Occipital lobe (tissue), 2 donors: Measurements from ENCODE around the gene GLCCI1. TPM values are rescaled to one million over a fixed set of nuclear protein-coding genes. Genes with fewer than 3 reads are reported as not detected.
"Not testable (repeated sequence)": the region's sequence is repeated elsewhere in the genome, so short reads cannot be mapped to it uniquely, and the experiment has no call there.

Experiments
- DNase-seq: peaks from one replicate; lab custom pipeline; 2025; lab: John Stamatoyannopoulos, UW
- total RNA-seq: library from RNA; depleted of rRNA; stranded (reverse); fragments of >200 nt; gene quantifications from one replicate; pipeline ENCODE4 v1.2.3, GENCODE V29; 2014

GLCCI1 gene
- total RNA-seq, 1 donor from 2014 or later = 32.6 TPM

GRCh38 chr7:7989616-7990440 is 21.2 kb downstream of the GLCCI1 start:
- DNase-seq = no peak

DNA sequence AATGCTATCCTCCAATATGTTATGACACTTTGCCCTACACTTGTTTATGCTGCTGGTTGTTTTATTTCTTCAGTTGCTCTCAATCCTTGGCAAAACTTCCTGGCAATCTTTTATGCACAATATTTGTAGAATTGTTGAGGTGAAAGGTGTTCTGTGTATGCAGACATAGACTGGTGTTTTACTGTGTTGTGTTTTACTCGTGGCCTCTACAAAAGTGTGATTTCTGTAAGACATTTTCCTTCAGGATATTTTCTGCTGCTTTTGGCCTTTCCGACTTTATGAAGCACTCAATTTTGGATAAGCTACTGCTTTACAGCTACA is 21.8 kb downstream of the GLCCI1 start:
- DNase-seq = no peak

GRCh38 chr7:7992506-7992905 is 23.9 kb downstream of the GLCCI1 start:
- DNase-seq = no peak

DNA sequence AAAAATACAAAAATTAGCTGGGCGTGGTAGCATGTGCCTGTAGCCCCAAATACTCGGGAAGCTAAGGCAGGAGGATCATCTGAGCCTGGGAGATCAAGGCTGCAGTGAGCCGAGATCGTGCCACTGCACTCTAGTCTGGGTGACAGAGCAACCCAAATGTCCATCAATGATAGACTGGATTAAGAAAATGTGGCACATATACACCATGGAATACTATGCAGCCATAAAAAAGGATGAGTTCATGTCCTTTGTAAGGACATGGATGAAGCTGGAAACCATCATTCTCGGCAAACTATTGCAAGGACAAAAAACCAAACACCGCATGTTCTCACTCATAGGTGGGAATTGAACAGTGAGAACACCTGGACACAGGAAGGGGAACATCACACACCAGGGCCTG is 26.8 kb downstream of the GLCCI1 start:
- DNase-seq = not testable (repeated sequence)

GRCh38 chr7:7996568-7996967 is 28.0 kb downstream of the GLCCI1 start:
- no peak for DNase-seq

DNA sequence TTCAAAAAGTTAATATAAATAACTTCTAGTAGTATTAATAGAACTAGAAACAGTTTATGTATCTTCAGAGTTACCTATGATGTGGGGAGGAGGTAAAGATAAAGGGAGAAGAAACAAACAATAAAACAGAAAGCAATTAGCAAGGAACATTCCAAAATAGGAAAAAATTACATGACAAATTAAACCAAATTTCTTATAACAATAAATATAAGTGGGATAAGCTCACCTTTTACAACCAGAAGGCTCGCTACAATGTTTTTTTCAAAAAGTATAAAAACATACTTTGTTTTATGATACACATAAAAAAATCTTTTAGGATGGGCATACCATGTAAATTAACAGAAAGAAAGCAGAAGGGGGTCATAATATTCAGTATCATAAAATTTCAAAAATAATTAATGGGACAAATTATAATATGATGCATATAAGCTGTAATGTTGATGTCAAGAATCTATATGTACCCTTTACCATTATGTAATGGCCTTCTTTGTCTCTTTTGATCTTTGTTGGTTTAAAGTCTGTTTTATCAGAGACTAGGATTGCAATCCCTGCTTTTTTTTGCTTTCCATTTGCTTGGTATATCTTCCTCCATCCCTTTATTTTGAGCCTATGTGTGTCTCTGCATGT is 31.8 kb downstream of the GLCCI1 start:
- DNase-seq = no peak

- DNase-seq = no peak
Observed at GRCh38 chr7:8003077-8003476, 34.5 kb downstream of the GLCCI1 start.

DNA sequence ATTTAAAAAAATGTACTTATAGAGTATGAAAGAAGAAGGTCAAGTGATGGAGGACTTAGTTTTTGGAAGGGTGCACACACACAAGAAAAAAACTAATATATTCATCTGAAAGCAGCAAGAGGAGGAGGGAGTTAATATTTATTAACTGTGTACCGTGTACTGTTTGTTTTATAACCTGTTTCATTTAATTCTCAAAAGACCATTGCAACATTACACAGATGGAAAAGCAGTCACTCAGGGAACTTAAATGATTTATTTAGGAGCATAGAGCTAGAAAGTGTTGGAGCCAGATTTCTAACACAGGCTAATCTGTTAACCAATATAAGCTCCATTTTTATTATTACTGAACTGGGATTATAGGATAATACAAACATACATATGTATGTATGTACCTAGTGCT is 36.7 kb downstream of the GLCCI1 start:
- no peak for DNase-seq

DNA sequence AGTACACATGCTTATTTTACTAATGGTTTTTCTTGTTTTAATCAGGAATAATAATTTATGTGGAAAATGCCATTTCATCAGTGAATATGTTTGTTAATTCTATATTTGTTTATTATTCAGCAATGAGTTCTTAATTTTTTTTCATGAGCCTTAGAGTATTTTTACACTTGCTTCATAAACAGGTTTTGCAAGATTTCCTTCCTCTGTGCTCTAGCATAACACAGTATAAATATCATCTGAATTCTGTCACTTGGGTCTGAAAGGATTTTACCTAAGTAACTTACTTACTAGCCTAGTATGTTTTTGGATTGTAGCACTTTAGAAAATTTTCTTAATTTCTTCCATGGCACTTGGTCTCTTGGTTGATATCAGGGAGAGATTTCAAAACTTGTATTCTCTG is 45.8 kb downstream of the GLCCI1 start:
- no peak for DNase-seq

DNA sequence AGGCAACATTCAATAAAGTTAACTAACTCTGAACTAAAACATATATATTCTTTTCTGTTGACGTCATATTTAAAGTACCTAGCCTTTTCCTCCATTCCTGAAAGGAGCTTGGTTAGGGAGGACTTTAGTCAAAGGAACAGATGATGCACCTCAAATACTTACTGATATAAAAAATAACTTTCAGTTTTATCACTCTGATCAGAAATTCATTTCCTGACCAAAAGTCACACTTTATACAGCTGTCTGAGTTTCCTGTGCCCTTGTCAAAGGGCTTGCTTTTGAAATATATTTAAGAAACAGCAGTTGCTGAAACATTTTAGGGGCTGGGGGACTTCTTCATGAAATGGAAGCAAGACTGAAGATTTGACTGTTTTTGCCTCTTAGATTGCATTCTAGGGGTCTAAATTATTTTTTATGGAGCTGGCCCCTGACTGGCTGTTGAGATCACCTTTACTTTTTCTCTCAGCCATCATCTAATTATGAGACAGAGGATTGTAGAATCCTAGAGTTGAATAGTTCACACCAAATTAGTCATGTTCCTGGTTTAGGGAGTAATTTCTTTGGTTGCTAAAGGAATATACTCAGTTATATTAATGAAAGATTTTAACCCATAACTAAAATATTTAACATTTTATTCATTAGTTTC is 46.6 kb downstream of the GLCCI1 start:
- DNase-seq = no peak

- no peak for DNase-seq
Observed at GRCh38 chr7:8015746-8016120, 47.1 kb downstream of the GLCCI1 start.

GRCh38 chr7:8017423-8017822 is 48.8 kb downstream of the GLCCI1 start:
- no peak for DNase-seq

DNA sequence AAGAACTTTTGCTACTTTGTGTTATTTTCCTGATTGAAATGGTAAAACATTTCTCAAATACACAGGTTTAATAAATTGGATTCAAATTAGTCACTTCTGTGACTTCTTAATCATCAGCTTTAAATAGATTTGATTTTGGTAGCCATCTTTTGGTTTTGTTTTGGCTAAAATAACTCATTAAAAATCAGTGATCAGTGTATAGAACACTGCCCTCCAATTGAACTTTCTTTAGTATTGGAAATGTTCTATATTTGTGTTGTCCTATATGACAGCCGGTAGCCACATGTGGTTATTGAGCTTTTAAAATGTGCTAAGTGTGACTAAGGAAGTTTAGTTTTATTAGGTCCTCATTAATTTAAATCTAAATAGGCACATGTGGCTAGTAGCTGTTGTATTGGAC is 50.4 kb downstream of the GLCCI1 start:
- no peak for DNase-seq

GRCh38 chr7:8022628-8023027 is 54.0 kb downstream of the GLCCI1 start:
- no peak for DNase-seq

DNA sequence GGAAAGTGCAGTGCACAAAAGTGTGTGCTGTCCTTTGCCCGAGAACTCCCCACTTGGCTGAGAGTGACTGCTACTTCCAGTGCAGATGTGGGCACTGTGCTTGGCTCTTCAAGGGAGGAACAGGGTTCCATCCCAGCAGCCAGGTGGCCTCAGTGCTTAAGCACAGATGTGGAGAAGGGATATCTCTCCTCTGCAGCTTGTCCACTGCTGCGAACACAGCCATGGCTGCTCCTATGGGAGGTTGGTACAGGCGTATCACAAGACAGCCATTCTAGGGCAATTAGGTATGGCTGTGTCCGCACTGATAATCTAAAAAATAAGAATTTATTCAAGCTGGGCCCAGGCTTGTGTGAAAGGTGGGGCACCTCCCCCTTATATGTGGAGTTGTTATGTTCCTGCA is 66.6 kb downstream of the GLCCI1 start:
- DNase-seq = no peak

- no peak for DNase-seq
Observed at GRCh38 chr7:8035647-8036518, 67.3 kb downstream of the GLCCI1 start.

DNA sequence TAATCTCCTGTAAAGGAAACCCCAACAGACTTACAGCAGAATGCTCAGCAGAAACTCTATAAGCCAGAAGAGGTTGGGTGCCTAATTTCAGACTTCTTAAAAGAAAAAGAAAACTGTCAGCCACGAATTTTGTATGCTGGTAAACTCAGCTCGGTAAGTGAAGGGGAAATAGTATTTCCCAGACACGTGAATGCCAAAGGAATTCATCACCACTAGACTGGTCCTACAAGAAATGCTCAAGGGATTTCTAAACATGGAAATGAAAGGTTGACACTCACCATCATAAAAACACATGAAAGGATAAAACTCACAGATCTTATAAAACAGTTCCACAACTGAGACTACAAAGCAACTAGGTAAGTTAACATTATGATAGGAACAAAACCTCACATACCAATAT is 68.6 kb downstream of the GLCCI1 start:
- DNase-seq = no peak

GRCh38 chr7:8040768-8041369 is 72.3 kb downstream of the GLCCI1 start:
- no peak for DNase-seq

GRCh38 chr7:8042796-8043535 is 74.4 kb downstream of the GLCCI1 start:
- no peak for DNase-seq

DNA sequence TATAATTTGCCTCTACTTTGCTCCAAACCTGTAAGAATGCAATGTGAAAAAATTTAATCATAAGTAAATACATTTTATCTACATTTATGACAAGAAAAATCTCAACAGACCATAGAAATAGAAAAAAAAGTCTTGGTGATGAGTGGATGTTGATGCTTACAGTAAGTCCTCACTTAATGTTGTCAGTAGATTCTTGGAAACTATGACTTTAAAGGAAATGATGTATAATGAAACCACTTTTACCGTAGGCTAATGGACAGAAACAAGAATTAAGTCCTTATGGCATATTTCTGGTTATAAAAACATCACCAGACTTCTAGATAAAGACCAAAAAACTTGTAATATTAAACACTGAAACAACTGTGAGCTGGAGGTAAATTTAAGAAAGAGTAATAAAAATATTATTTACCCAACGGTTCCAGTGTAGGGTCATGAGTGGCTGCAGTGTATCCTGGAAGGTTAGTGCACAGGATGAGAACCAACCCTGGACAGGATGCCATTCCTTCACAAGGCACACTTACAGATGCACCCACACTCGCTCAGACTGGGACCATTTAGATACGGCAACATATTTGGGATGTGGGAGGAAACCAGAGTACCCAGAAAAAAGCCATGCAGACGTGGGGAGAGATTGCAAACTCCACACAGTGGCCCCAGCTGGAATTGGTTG is 76.3 kb downstream of the GLCCI1 start:
- no peak for DNase-seq
